K562 (cell line): Measurements from ENCODE around the gene DLGAP1. TPM values are rescaled to one million over a fixed set of nuclear protein-coding genes. Genes with fewer than 3 reads are reported as not detected.
A peak's percentile ranks its signal among the peaks of the same experiment; 100 is the strongest.

ENCODE experiments used
- ATF3 ChIP-seq, 2 experiments: fragments of 450-650 bp in 1 of 2; sonication (generic) in 1 of 2; formaldehyde crosslinking in 1 of 2; IDR thresholded peaks in 1 of 2; conservative IDR thresholded peaks in 1 of 2; 2 replicates each; pipeline versions ENCODE4 v1.6.1 to v1.8.1; 2016 to 2023; ENCODE audit warnings: mild to moderate bottlenecking in 2 of 2, moderate library complexity in 2 of 2, inconsistent platforms in 1 of 2, missing genetic modification reagents in 1 of 2
- CC2D1A ChIP-seq: fragments of 450-650 bp; IDR thresholded peaks from 2 replicates; pipeline ENCODE4 v1.6.1; 2017; ENCODE audit warnings: mild to moderate bottlenecking
- CEBPB ChIP-seq: fragments of 450-650 bp; IDR thresholded peaks from 2 replicates; pipeline ENCODE4 v1.6.1; 2016; ENCODE audit warnings: missing genetic modification characterization, missing compliant biosample characterization
- DMBX1 ChIP-seq: fragments of 250-450 bp; sonication (Bioruptor Pico); IDR thresholded peaks from 2 replicates; pipeline ENCODE4 v1.8.0; 2022; ENCODE audit warnings: inconsistent platforms, mild to moderate bottlenecking, moderate library complexity, borderline replicate concordance
- E2F4 ChIP-seq: sonication (generic); formaldehyde crosslinking; IDR thresholded peaks from 2 replicates; pipeline ENCODE4 v1.8.0; 2022; ENCODE audit warnings: mild to moderate bottlenecking, low read depth, missing genetic modification reagents
- ETS2 ChIP-seq: IDR thresholded peaks from 2 replicates; pipeline ENCODE4 v1.6.1; 2016; ENCODE audit warnings: borderline replicate concordance, missing genetic modification characterization, mild to moderate bottlenecking, moderate library complexity, missing compliant biosample characterization; ENCODE audit not compliant: poor library complexity, severe bottlenecking
- ILK ChIP-seq: fragments of 450-650 bp; IDR thresholded peaks from 2 replicates; pipeline ENCODE4 v1.6.1; 2016; ENCODE audit warnings: missing genetic modification characterization, low read depth, mild to moderate bottlenecking, missing compliant biosample characterization, moderate library complexity, borderline replicate concordance
- IRF2 ChIP-seq: sonication (generic); formaldehyde crosslinking; IDR thresholded peaks from 2 replicates; pipeline ENCODE4 v1.8.1; 2022; ENCODE audit warnings: mild to moderate bottlenecking, missing genetic modification reagents
- KLF13 ChIP-seq: fragments of 450-650 bp; IDR thresholded peaks from 2 replicates; pipeline ENCODE4 v1.6.1; 2016; ENCODE audit warnings: missing genetic modification characterization, low read depth, mild to moderate bottlenecking, missing compliant biosample characterization, moderate library complexity, borderline replicate concordance
- LCOR ChIP-seq: sonication (generic); formaldehyde crosslinking; IDR thresholded peaks from 2 replicates; pipeline ENCODE4 v1.8.0; 2022; ENCODE audit warnings: mild to moderate bottlenecking, missing genetic modification reagents
- MYC ChIP-seq, 2 experiments: fragments of 250-450 bp in 1 of 2; sonication (Bioruptor Pico) in 1 of 2; IDR thresholded peaks; 2 replicates each; pipeline versions ENCODE4 v1.5.1 to v1.6.1; 2012 to 2021; ENCODE audit warnings: low read depth in 2 of 2, borderline replicate concordance in 1 of 2, improper control_type of control experiment in 1 of 2, low read length in 1 of 2, mild to moderate bottlenecking in 1 of 2, moderate library complexity in 1 of 2
- OTX1 ChIP-seq: fragments of 450-650 bp; formaldehyde crosslinking; IDR thresholded peaks from 2 replicates; pipeline ENCODE4 v1.4.0; 2022; ENCODE audit warnings: mild to moderate bottlenecking
- PRPF4 ChIP-seq: fragments of 200-400 bp; formaldehyde crosslinking; IDR thresholded peaks from one replicate; pipeline ENCODE4 v1.6.1; 2017; ENCODE audit warnings: low read length, low read depth, mild to moderate bottlenecking; ENCODE audit not compliant: insufficient read depth, poor library complexity, severe bottlenecking
- RBM22 ChIP-seq: fragments of 200-400 bp; formaldehyde crosslinking; IDR thresholded peaks from 2 replicates; pipeline ENCODE4 v1.6.1; 2018; ENCODE audit warnings: low read length, low read depth; ENCODE audit not compliant: poor library complexity, severe bottlenecking
- SP2 ChIP-seq: IDR thresholded peaks from 2 replicates; pipeline ENCODE4 v1.6.1; 2011; ENCODE audit warnings: mild to moderate bottlenecking, low read depth, low read length, moderate library complexity; ENCODE audit not compliant: poor library complexity, severe bottlenecking; ENCODE audit errors: extremely low read depth
- SPI1 ChIP-seq: IDR thresholded peaks from 2 replicates; pipeline ENCODE4 v1.6.1; 2011; ENCODE audit warnings: low read depth, low read length, control low read depth, borderline replicate concordance
- SRF ChIP-seq, 2 experiments: fragments of 250-450, 450-650 bp in 1 of 2; sonication (Bioruptor Pico) in 1 of 2; sonication (generic) in 1 of 2; formaldehyde crosslinking; IDR thresholded peaks; 2 replicates each; pipeline versions ENCODE4 v1.5.0 to v1.5.1; 2020 to 2022; ENCODE audit warnings: mild to moderate bottlenecking in 1 of 2, missing genetic modification reagents in 1 of 2
- TAF1 ChIP-seq: IDR thresholded peaks from 2 replicates; pipeline ENCODE4 v1.6.1; 2011; ENCODE audit warnings: mild to moderate bottlenecking, low read length, moderate library complexity; ENCODE audit not compliant: insufficient read depth, control insufficient read depth, severe bottlenecking; ENCODE audit errors: extremely low read depth
- TAL1 ChIP-seq: fragments of 450-650 bp; IDR thresholded peaks from 2 replicates; pipeline ENCODE4 v1.6.1; 2016; ENCODE audit warnings: mild to moderate bottlenecking
- TCFL5 ChIP-seq: fragments of 250-450 bp; sonication (Bioruptor Pico); conservative IDR thresholded peaks from 2 replicates; pipeline ENCODE4 v1.6.1; 2021; ENCODE audit warnings: mild to moderate bottlenecking, moderate library complexity, matching md5 sums
- ZFPM2 ChIP-seq: fragments of 250-450 bp; sonication (Bioruptor Pico); IDR thresholded peaks from 2 replicates; pipeline ENCODE4 v1.5.1; 2022; ENCODE audit warnings: mild to moderate bottlenecking
- ZNF445 ChIP-seq: fragments of 250-450 bp; sonication (Bioruptor Pico); IDR thresholded peaks from 2 replicates; pipeline ENCODE4 v1.4.0; 2020; ENCODE audit warnings: low read depth, mild to moderate bottlenecking, moderate library complexity
- polyA plus RNA-seq, 8 experiments: library from polyadenylated mRNA; depleted of rRNA in 4 of 8; stranded (reverse) in 5 of 8; unstranded in 3 of 8; fragments of >200 nt; fragmentation: Nextera tagmentation in 2 of 8; fragmentation: Illumina TruSeq in 1 of 8; extraction: Ambion mirVana in 2 of 8; extraction: Trizol in 1 of 8; gene quantifications; 2 replicates each; pipeline versions ENCODE4 v1.2.1 to v1.2.3, GENCODE V29; 2011 to 2014; ENCODE audit warnings: inconsistent platforms in 1 of 8, missing spikeins in 1 of 8
- total RNA-seq, 7 experiments: library from RNA; depleted of rRNA in 6 of 7; stranded (reverse); fragments of >200 nt in 6 of 7; fragmentation: Illumina TruSeq in 2 of 7; extraction: Trizol in 2 of 7; gene quantifications; 2 replicates each; pipeline versions ENCODE4 v1.2.1 to v1.2.3, GENCODE V29; 2011 to 2021; ENCODE audit warnings: low replicate concordance in 1 of 7
- TF ChIP-seq, protein P1 (sequence below): sonication (generic); formaldehyde crosslinking; IDR thresholded peaks from 2 replicates; pipeline ENCODE4 v1.8.1; 2022; ENCODE audit warnings: missing genetic modification reagents

DLGAP1 gene
- total and polyA plus RNA-seq, 9 of the 15 experiments (the other 6 are each of a cell fraction or from before 2014, with no cell fraction given), result 0.04 to 0.22 (median 0.08) TPM

DNA sequence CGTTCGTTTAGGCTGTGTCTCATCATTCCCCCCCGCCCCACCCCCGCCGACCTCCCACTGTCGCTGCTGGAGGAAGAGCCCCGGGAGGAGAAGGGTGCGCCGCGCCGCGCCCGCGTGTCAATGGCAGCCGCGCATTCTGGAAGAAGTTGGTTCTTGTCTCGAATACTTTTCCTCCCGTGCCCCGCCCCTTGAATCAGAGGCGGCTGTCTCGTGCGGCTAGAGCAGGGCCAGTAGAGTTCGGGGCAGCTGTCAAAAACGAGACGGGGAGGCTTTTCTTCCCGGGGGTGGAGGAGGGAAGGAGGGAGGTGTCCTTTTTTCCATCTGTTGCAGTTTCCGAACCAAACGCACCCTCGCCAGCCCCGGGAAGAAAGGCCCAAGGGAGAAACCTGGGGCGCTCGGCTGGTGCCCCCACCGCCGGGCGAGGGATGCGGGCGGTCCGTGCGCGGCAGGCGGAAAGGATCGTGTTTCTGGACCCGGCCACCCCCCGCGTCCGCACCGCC is 1005.5 kb downstream of the DLGAP1 start (continued):
- TF ChIP-seq E2F4 (CRISPR knock-in tag) (no peak), MYC (IDR thresholded peaks at IDR 0.05; ENCODE audit: low read depth, low read length) (peak; percentile 82; the same call in 1 of the 2 replicates), MYC (CRISPR knock-in tag; IDR thresholded peaks at IDR 0.05; ENCODE audit: borderline replicate concordance, low read depth) (no peak; the same call in 1 of the 2 replicates), ILK (tag) (no peak), OTX1 (0 out of 2 replicates have a peak, but pooled peaks have one; percentile 55), IRF2 (CRISPR knock-in tag) (no peak), TAL1 (no peak), ZFPM2 (peak; percentile 8; the same call in 1 of the 2 replicates), DMBX1 (CRISPR knock-in tag) (0 out of 2 replicates have a peak, but pooled peaks have one; percentile 9), CC2D1A (no peak), ATF3 (IDR thresholded peaks at IDR 0.05) (no peak), ATF3 (CRISPR knock-in tag; conservative IDR thresholded peaks at IDR 0.05) (no peak), KLF13 (tag) (peak; percentile 87; the same call in 1 of the 2 replicates), TCFL5 (CRISPR knock-in tag) (no peak), TAF1 (peak; percentile 2), ETS2 (no peak), LCOR (CRISPR knock-in tag) (no peak; the same call in 1 of the 2 replicates), SRF (CRISPR knock-in tag; IDR thresholded peaks at IDR 0.05) (0 out of 4 replicates have a peak, but pooled peaks of 1 of the 2 experiments have one; percentile 42), ZNF445 (CRISPR knock-in tag) (no peak), PRPF4 (peak; percentile 57), SP2 (no peak), RBM22 (peak; percentile 18), CEBPB (no peak), SPI1 (no peak; the same call in 1 of the 2 replicates)
- TF ChIP-seq, protein P1, sequence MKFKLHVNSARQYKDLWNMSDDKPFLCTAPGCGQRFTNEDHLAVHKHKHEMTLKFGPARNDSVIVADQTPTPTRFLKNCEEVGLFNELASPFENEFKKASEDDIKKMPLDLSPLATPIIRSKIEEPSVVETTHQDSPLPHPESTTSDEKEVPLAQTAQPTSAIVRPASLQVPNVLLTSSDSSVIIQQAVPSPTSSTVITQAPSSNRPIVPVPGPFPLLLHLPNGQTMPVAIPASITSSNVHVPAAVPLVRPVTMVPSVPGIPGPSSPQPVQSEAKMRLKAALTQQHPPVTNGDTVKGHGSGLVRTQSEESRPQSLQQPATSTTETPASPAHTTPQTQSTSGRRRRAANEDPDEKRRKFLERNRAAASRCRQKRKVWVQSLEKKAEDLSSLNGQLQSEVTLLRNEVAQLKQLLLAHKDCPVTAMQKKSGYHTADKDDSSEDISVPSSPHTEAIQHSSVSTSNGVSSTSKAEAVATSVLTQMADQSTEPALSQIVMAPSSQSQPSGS, result no peak
